ENCODE data around the gene NEDD4L. TPM values are rescaled to one million over a fixed set of nuclear protein-coding genes. Genes with fewer than 3 reads are reported as not detected.
"Not testable (repeated sequence)": the region's sequence is repeated elsewhere in the genome, so short reads cannot be mapped to it uniquely, and the experiment has no call there.

The NEDD4L gene
- total RNA-seq, 1 experiment from 2014 or later, result 31.7 TPM

DNA sequence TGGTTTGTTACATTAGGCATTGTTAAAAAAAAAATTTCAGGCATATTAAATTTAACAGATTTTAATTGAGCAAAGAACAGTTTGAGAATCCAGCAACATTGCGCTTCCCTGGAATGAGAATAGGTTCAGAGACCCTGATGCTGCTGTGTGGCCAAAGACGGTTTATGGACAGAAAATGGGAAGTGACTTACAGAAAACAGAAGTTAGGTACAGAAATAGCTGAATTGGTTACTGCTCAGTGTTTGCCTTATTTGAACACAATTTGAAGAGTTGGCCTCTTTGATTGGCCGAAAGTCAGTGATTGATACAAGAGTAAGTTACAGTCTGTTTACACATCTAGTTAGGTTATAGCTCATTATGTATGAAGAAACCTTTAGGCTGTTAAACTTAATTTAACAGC is 6.0 kb upstream of the NEDD4L start:
- Histone ChIP-seq H3K27ac (no peak overlapping the region), H3K4me3 (no peak overlapping the region), H3K9me3 (replicated peaks) (no peaks in the 10 kb centered on the region), H3K36me3 (no peaks in the 10 kb centered on the region), H3K27me3 (replicated peaks) (no peaks in the 10 kb centered on the region; the same call in 1 of the 2 replicates), H3K4me1 (replicated peaks) (peaks cover 3% of the 10 kb centered on the region; the same call in 1 of the 2 replicates)
- no peak for DNase-seq (ENCODE audit: low read depth in 1 of 2, low spot score in 2 of 2)

DNA sequence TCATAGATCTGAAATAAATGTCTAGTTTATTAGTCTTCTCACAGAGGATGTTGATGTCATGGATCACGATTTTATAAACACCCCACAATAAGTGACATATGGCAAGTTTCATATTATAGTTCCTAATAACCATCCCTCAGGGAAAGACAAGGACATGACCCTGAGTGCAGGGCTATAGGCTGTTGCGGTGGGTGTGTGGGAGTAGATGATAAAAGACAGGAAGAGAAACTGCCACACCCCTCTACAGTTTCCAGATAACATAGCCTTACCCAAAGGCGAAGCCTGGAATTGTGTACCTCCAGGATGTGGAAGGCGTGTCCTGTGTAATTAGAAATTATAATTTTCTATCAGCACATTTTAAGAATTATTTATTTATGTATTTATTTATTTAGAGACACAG is 2.4 kb upstream of the NEDD4L start:
- Histone ChIP-seq H3K27ac (no peak overlapping the region), H3K36me3 (peaks cover 8% of the 10 kb centered on the region)

DNA sequence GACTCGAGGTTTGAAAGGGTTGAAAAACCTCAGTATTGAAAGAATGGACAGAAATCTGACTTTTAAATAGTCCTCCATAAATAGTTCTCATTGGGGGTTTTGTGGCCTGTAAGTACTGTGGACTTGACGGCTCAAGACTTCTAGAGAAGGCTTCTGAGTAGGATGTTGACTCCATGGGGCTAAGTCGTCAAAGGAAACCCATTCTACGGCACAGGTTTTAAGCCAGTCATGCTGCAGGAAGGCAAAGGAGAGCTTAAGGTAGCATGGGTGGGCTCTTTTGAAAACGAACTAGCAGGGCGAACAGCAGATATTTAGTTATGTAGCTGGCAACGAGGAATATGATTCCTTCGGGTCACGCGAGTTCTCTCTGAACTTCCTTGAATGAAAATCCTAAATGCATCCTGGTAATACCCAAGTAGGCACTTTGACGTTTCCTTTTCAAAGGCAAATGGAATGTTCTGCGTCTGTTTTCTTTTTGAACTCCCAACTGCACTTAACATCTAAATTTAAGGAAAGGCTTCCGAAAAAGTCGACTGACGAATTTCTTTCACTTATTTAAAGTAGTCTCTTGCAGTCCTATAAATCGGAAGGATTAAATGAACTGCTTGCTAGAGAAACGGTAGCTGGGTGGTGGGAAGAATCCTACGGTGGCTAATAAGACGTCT is 1.1 kb upstream of the NEDD4L start:
- H3K4me3 ChIP-seq, result peak overlapping the region; percentile 94
- peaks cover 29% of the 10 kb centered on the region for H3K4me1 ChIP-seq (replicated peaks)
- no peaks in the 10 kb centered on the region for H3K27me3 ChIP-seq (replicated peaks)
- H3K9me3 ChIP-seq (replicated peaks), result 0 out of 2 replicates have a peak, but pooled peaks cover 3% of the 10 kb centered on the region
- H3K36me3 ChIP-seq, result peaks cover 8% of the 10 kb centered on the region
- DNase-seq (ENCODE audit: low read depth in 1 of 2, low spot score in 2 of 2), result peak in 1 of 2 experiments; percentile 6
- no peak overlapping the region for H3K27ac ChIP-seq

More for the DNA sequence above, 2.4 kb upstream of the NEDD4L start:
- 0 out of 2 replicates have a peak, but pooled peaks cover 3% of the 10 kb centered on the region for H3K9me3 ChIP-seq (replicated peaks)
- no peak for DNase-seq (ENCODE audit: low read depth in 1 of 2, low spot score in 2 of 2)
- no peak overlapping the region for H3K4me3 ChIP-seq
- H3K4me1 ChIP-seq (replicated peaks), result peaks cover 16% of the 10 kb centered on the region
- H3K27me3 ChIP-seq (replicated peaks), result no peaks in the 10 kb centered on the region; the same call in 1 of the 2 replicates

DNA sequence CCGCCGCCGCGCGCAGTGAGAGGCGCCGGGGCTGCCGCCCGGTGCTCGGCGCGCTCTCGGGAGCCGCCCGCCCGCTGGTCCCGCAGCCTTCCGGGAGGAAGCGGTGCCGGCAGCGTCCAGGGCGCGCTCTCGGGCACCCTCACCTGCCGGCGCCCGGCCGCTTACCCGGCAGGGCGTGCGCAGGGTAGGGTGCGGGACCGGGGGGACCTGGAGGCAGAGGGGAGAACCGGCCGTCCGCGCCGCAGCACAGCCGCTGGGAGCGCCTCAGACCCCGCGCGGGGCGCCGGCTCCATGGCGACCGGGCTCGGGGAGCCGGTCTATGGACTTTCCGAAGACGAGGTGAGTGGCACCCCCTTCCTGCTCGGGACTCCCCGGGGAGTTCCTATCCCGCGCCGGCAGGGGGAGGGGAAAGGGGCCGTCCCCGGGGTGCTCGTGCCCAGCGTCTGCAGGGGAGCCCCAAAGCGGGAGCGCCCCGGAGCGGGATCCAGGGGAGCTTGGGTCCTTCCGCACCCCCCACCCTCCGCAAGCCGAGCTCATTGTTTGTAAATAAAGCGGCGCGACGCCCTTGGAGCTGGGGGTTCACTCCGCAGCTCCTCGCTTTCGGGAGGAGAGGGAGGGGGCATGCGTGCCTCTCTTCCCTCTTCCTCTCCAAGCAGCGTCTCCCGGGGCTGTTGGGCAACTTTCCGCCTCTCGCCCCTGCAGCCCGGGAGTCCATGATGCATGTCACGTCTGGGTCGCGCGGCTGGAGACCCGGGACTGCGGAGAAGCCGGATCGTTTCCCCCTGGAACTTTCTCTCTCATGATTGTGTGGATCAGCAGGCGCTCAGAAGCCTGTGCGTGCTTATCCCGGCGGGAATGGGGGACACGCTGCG is 580 bp downstream of the NEDD4L start:
- Histone ChIP-seq H3K4me3 (peak overlapping the region; percentile 94), H3K27me3 (replicated peaks) (no peaks in the 10 kb centered on the region), H3K36me3 (peaks cover 8% of the 10 kb centered on the region), H3K9me3 (replicated peaks) (0 out of 2 replicates have a peak, but pooled peaks cover 3% of the 10 kb centered on the region), H3K4me1 (replicated peaks) (peaks cover 42% of the 10 kb centered on the region), H3K27ac (no peak overlapping the region)
- DNase-seq (ENCODE audit: low read depth in 1 of 2, low spot score in 2 of 2), result peak; percentile 52 to 57

DNA sequence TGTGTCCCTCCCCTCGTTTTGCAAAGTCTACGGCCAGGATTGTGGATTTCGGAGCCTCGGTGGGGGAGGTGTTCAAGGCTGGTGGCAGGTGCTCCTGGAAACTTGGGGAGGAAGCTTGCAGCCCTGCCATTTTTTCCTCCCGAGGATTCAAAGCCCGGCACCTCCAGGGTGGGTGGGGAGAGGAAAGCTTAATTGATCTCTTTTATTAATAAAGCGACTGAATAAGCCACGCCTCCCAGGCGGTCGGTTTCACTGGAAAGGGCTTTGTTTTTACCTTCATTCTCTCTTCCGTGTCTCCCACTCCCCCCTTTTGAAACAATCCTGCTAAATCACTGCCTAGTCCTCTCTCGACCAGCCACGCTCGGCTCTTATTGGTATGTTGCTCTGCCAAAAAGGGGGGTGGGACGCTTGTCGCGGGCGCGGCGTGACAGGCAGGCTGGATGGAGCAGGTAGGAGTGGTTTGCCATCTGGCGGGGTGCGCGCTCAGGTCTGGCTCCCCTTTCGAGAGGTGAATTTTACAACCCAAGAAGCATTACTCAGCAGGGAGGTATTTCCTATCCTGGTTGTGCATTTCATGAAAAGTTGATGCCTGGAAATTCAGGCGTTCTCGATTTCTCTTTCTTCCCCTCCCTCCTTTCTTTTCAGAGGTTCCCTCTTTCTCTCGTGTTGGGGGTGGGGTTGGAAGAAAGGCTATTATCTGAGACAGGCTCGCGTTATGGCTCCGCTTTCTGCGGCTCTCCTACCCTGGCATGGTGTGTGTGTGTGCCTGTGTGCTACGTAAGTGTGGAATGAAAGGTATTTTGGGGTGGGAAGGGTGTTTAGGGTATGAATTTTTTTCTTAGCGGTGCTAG is 1.4 kb downstream of the NEDD4L start:
- H3K9me3 ChIP-seq (replicated peaks), result 0 out of 2 replicates have a peak, but pooled peaks cover 3% of the 10 kb centered on the region
- H3K36me3 ChIP-seq, result peaks cover 8% of the 10 kb centered on the region
- H3K4me1 ChIP-seq (replicated peaks), result peaks cover 42% of the 10 kb centered on the region
- DNase-seq (ENCODE audit: low read depth in 1 of 2, low spot score in 2 of 2), result peak; percentile 50 to 60
- H3K4me3 ChIP-seq, result peak overlapping the region; percentile 94
- no peaks in the 10 kb centered on the region for H3K27me3 ChIP-seq (replicated peaks)
- H3K27ac ChIP-seq, result peak overlapping the region; percentile 60

DNA sequence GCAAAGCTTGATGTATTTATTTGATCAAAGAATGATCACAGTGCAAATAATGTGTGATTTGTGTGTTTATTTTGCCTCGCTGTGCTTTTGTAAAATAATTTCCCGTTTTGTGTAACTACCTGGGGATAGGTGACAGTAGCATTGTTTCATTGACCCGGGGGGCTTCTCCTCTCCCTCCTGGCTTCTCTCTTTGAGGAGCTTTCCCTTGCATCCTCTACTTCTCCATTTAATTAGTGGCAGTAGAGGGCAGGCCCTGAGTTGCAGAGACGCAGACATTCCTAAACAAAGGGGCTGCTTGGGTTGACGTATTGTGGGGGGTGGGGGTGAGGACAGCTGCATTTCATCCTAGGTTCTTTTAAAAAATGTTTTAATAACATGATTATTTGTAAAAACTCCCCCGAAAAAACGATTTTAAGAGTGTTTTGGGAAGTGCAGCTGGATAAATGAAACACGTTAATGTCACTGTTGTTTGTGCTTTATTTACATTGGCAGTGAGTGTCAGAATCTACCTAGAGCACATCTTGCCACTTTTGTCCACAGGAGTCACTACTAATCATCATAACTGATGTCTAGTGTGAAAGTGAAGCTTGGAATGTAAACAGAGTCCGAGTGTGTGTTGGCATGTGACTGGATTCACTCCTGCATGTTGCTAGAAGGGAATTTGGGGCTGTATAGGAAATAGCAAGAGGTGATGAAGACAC is 2.2 kb downstream of the NEDD4L start:
- DNase-seq (ENCODE audit: low read depth in 1 of 2, low spot score in 2 of 2), result peak in 1 of 2 experiments; percentile 46
- H3K27ac ChIP-seq, result peak overlapping the region; percentile 60
- H3K9me3 ChIP-seq (replicated peaks), result 0 out of 2 replicates have a peak, but pooled peaks cover 3% of the 10 kb centered on the region
- H3K4me1 ChIP-seq (replicated peaks), result peaks cover 42% of the 10 kb centered on the region
- H3K27me3 ChIP-seq (replicated peaks), result no peaks in the 10 kb centered on the region
- H3K36me3 ChIP-seq, result peaks cover 8% of the 10 kb centered on the region
- peak overlapping the region; percentile 94 for H3K4me3 ChIP-seq

DNA sequence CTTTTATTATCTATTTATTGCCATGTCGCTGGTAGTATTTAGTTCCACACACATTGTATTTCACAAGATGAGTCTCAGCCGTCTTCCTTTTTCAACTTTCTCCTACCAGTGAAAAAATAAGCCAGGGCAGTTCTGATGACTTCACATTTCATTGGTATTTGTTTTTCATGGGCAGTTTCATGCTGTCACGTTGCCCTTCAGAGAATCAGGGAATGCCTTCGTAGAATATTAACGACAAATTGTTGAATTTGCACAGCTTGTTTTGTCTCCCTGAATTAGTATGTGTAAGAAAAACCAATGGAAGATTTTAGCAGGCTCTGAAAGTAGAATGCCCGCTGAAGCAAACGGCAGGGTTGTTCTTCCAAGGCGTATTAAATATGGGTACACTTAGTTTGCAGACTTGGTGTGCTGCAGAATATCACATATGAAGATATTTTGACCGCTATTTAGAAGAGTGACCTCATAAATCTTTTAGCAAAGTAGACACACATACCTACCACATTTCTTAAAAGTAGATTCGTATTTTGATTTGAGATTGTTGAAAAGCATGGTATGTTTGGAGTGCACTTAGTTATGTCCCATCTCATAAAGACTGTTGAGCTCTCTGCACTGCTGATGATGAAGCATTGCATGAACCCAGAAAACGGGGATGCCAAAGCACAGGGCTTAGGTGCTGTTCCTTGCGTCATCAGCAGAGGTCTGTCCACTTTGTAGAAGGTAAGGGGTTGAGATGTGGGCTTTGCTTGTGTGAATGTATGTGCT is 2.9 kb downstream of the NEDD4L start:
- DNase-seq (ENCODE audit: low read depth in 1 of 2, low spot score in 2 of 2), result no peak
- Histone ChIP-seq H3K36me3 (peaks cover 8% of the 10 kb centered on the region), H3K4me3 (no peak overlapping the region), H3K4me1 (replicated peaks) (peaks cover 43% of the 10 kb centered on the region), H3K27ac (peak overlapping the region; percentile 85), H3K9me3 (replicated peaks) (0 out of 2 replicates have a peak, but pooled peaks cover 3% of the 10 kb centered on the region), H3K27me3 (replicated peaks) (no peaks in the 10 kb centered on the region)

DNA sequence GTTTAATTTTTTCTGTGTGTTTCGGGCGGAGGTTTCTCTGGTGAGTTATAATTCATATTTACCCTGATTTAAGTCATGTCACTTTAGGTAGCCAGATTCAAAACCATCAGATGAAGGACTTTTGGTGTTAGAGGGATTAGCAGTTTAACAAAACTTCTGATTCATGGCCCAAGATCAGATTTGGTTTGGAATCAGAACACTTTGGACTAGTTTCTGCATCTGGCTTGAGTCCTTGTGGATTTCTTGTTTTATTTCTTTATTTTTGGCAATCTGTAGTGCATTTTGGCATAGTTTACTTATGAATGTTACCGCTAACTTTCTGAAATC is 3.5 kb downstream of the NEDD4L start:
- peak in 1 of 2 experiments; percentile 9 for DNase-seq (ENCODE audit: low read depth in 1 of 2, low spot score in 2 of 2)
- H3K27ac ChIP-seq, result peak overlapping the region; percentile 85
- H3K36me3 ChIP-seq, result peaks cover 8% of the 10 kb centered on the region
- H3K4me1 ChIP-seq (replicated peaks), result peaks cover 48% of the 10 kb centered on the region
- H3K9me3 ChIP-seq (replicated peaks), result 0 out of 2 replicates have a peak, but pooled peaks cover 3% of the 10 kb centered on the region
- H3K27me3 ChIP-seq (replicated peaks), result no peaks in the 10 kb centered on the region
- H3K4me3 ChIP-seq, result no peak overlapping the region

DNA sequence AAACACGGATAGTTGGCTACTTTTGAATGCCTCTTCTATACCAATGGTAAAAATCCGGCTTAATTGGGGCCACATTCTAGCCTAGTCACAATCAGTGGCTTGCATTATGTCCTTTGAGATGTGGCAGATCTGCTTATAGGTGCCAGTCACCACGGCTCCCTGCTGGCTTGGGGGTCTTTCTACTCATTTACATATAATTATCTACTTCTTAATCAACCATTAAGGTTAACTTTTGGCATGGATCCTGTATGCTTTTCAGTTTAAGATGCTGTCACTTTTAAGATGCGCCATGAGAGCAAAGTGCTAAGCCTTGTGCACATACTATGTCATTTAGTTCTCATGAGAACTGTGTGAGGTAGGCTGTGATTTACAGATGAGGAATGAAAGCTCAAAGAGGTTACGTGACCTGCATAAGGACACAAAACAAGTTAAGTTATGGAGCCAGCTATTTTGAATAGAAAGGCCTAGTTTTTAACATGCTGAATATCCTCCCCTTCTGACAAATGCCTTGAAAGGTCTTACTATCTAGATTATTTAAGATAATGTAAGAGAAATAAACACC is 4.1 kb downstream of the NEDD4L start:
- peak in 1 of 2 experiments; percentile 70 for DNase-seq (ENCODE audit: low read depth in 1 of 2, low spot score in 2 of 2)
- no peak overlapping the region for H3K4me3 ChIP-seq
- H3K9me3 ChIP-seq (replicated peaks), result 0 out of 2 replicates have a peak, but pooled peaks cover 3% of the 10 kb centered on the region
- peak overlapping the region; percentile 85 for H3K27ac ChIP-seq
- peaks cover 44% of the 10 kb centered on the region for H3K4me1 ChIP-seq (replicated peaks)
- H3K36me3 ChIP-seq, result peaks cover 8% of the 10 kb centered on the region
- H3K27me3 ChIP-seq (replicated peaks), result no peaks in the 10 kb centered on the region

DNA sequence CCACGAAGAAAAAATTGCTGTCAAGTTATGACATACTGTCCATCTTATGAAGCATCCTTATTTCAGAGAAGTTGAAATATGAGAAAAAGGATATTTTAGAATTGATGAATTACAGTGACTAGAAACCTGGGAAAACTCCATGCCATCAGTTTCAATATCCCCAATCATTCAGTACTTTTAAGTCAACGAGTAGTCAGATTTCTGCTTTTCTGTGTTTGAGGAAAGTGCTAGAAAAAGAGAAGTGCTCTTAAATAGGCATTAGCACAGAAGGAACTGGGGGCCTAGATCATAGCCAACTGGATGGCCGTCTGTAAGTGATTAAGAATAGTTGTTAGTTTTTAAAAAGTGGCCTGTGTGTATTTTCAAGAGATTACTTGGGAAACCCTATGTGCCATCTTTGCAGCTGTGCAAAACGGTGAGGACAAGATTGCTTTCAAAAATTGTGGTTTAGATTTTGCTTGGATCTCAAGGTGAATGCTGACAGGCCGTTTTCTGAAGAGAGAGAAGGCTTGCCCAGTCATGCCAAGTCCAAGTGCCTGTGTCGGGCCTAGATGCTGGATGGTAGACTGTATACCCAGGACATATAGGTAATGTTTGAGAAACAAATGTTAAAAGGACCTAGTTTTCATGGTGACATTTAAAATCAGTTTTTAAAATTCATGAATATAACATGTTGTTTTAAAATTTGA is 5.1 kb downstream of the NEDD4L start:
- Histone ChIP-seq H3K9me3 (replicated peaks) (0 out of 2 replicates have a peak, but pooled peaks cover 3% of the 10 kb centered on the region), H3K4me3 (no peak overlapping the region), H3K27ac (peak overlapping the region; percentile 85), H3K27me3 (replicated peaks) (no peaks in the 10 kb centered on the region), H3K36me3 (peaks cover 5% of the 10 kb centered on the region), H3K4me1 (replicated peaks) (peaks cover 49% of the 10 kb centered on the region)
- no peak for DNase-seq (ENCODE audit: low read depth in 1 of 2, low spot score in 2 of 2)

DNA sequence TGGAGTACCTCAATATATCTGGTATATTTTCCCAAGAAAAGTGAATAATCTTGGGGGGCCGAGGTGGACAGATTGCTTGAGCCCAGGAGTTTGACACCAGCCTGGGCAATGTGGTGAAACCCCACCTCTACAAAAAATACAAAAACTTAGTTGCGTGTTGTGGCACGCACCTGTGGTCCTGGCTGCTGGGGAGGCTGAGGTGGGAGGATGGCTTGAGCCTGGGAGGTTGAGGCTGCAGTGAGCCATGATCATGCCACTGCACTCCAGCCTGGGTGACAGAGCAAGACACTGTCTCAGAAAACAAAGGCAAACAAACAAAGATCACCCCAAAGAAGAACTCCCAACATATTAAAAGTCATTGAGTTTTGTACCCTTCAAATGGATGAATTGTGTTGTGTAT is 6.9 kb downstream of the NEDD4L start:
- not testable (repeated sequence) for DNase-seq (ENCODE audit: low read depth in 1 of 2, low spot score in 2 of 2); H3K36me3 ChIP-seq; H3K27ac ChIP-seq; H3K4me3 ChIP-seq; H3K9me3 ChIP-seq (replicated peaks); H3K27me3 ChIP-seq (replicated peaks)
- H3K4me1 ChIP-seq (replicated peaks), result peaks cover 55% of the 10 kb centered on the region

Data from SJSA1 (cell line).